ENCODE results near the gene SHB. TPM values are rescaled to one million over a fixed set of nuclear protein-coding genes. Genes with fewer than 3 reads are reported as not detected.

Gene SHB
- total RNA-seq, result 10 to 100 TPM in 2 of 4 donors, 1 to 10 TPM in 2; 4.8 to 26.2 (median 12.4) TPM
- 10 to 100 TPM in 1 of 3 donors, 1 to 10 TPM in 2; 4.0 to 30.7 (median 5.1) TPM for polyA plus RNA-seq
- long read RNA-seq, donor 1, transcript SHB-201 (6 exons, 2,783 nt), result major isoform, 17 of 22 reads
- long read RNA-seq, donor 1, partial matches to known transcripts, result 1 of 22 reads
- long read RNA-seq, donor 1, other reads (novel, unspliced or antisense), result 4 of 22 reads
- long read RNA-seq, donor 2, transcript SHB-201 (6 exons, 2,783 nt), result major isoform, 8 of 12 reads
- long read RNA-seq, donor 2, partial matches to known transcripts, result 2 of 12 reads
- long read RNA-seq, donor 2, other reads (novel, unspliced or antisense), result 2 of 12 reads

DNA sequence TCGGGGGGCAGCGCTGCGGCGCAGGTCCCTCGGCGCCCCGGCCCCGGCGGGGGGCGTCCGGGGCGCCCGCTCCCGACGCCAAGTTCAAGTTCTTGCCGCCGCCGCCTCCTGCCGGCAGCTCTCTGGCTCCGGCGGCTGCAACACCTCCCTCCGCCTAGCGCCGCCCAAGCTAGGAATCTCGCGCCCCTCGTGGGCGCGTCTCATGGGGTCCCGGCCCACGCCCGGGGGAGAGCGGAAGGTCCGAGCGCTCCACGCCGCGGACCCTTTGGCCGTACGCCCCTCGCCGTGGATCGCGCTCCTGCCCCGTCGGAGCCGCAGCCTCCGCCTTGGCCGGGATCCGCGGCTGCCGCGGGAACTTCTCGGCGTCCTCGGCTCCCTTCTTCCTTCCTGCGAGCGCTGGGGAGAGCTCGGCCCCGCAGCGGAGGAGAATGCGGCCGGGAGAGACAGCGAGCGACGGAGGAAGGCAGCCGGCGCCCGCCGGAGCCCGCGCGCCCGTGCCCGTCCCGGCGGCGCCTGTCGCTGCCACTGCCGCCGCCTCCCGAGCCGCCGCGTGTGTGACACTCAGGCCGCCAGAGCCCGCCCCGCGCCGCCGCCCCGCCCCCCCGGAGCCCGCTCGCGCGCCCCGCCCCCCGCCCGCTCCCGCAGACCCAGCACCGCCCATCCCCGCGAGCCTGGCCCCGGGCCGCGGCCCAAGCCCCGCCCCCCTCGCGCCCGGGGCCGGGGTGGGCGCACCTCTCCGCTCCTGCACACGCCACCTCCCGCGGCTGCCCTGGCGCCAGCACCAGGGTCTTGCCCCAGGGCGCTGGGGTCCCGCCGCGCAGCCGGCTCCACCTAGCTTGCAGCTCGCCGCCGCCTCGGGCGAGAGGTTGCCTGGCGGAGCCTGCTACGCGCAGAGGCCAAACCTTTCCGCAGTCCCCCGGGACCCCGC, at the start of gene SHB:
Gene SHB (minus strand): TSS at position 527 of the 928 bp plus-strand sequence. CDS start 582 bp downstream, outside the sequence.
- Histone ChIP-seq H3K27me3 (ENCODE audit: insufficient read depth in 3 of 3, low read length in 2 of 3) (no peaks in the 10 kb centered on the region), H3K4me3 (peak within 1 kb of the TSS; percentile 98), H3K27ac (peak within 1 kb of the TSS; percentile 97), H3K36me3 (ENCODE audit: insufficient read depth in 1 of 2, low read depth in 1 of 2) (no peaks in the 10 kb centered on the region), H3K9me3 (no peaks in the 10 kb centered on the region), H3K4me1 (peaks cover 34% of the 10 kb centered on the region)
- peak; percentile 86 to 89 for DNase-seq
- intact Hi-C loops (cut with DNase I), result loop anchor here (5.0 kb wide), 2 partner anchors 52 to 152 kb away; no protein-coding TSS in a partner anchor
- WGBS, 3 donors, result 0 to 1% (median 0%) methylated on average over 68 to 134 of the region's 134 CpGs
- peak; percentile 40 for TF ChIP-seq CTCF (IDR thresholded peaks at IDR 0.05)
- ATAC-seq, result peak; percentile 73 to 81 (median 78)

- Histone ChIP-seq H3K4me1 (no peaks in the 10 kb centered on the region), H3K9me3 (no peaks in the 10 kb centered on the region), H3K27ac (no peak overlapping the region), H3K4me3 (no peak overlapping the region), H3K27me3 (ENCODE audit: insufficient read depth in 3 of 3, low read length in 2 of 3) (peaks cover 0 to 1% (median 0%) of the 10 kb centered on the region in 3 donors), H3K36me3 (ENCODE audit: insufficient read depth in 1 of 2, low read depth in 1 of 2) (no peaks in the 10 kb centered on the region)
- intact Hi-C loops (cut with DNase I), result no loop called here
- 62 to 65% (median 62%) methylated on average over 5 of the region's 5 CpGs for WGBS, 3 donors
- no peak for TF ChIP-seq CTCF (IDR thresholded peaks at IDR 0.05)
- ATAC-seq (no peak), DNase-seq (no peak)
Measured at GRCh38 chr9:38117651-38118050, 48.6 kb upstream of the SHB start.

DNA sequence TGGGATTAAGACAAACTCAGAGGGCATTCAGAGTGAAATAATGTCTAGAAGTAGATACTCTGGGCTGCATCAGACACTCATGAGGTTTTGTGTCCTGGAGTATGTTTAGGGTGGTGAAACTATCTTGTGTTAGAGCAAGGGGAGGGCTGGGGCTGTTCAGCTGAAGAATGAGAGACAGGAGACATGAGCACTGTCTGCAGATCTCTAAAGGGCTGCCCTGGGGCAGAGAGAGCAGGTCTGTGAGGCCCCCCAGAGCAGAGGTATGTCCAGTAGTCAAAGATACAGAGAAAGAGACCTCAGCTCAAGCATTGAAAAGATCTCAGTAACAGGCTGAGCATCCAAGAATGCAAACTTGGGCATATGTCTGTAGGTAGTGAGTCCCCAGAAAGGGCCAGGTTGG, 45.9 kb upstream of the SHB start:
- no peak for TF ChIP-seq CTCF (IDR thresholded peaks at IDR 0.05)
- no peaks in the 10 kb centered on the region for H3K36me3 ChIP-seq (ENCODE audit: insufficient read depth in 1 of 2, low read depth in 1 of 2)
- no peak overlapping the region for H3K27ac ChIP-seq
- DNase-seq (no peak), ATAC-seq (no peak)
- H3K4me1 ChIP-seq, result no peaks in the 10 kb centered on the region
- peaks cover 0 to 1% (median 0%) of the 10 kb centered on the region in 3 donors for H3K27me3 ChIP-seq (ENCODE audit: insufficient read depth in 3 of 3, low read length in 2 of 3)
- H3K9me3 ChIP-seq, result no peaks in the 10 kb centered on the region
- intact Hi-C loops (cut with DNase I), result no loop called here
- no peak overlapping the region for H3K4me3 ChIP-seq

DNA sequence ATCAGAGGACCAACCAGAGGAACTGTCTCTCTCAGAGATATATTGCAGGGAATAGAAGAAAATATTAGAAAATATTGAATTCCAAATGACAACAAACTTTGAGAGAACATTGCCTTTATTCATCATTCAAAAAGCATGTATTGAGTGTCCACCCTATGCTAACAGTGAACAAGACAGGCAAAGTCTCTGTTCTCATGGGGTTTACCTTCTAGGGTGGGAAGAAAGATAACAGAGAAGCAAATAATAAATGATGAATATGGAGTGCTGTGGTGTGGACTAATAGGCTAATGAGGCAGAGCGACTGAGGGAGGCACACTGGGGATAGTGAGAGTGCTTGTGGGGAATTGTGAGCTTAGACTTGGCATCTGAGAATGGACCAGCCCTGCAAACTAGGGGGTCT, 43.4 kb upstream of the SHB start:
- Histone ChIP-seq H3K27ac (no peak overlapping the region), H3K4me3 (no peak overlapping the region), H3K27me3 (ENCODE audit: insufficient read depth in 3 of 3, low read length in 2 of 3) (peaks cover 0 to under 1% (median 0%) of the 10 kb centered on the region in 3 donors), H3K9me3 (no peaks in the 10 kb centered on the region), H3K36me3 (ENCODE audit: insufficient read depth in 1 of 2, low read depth in 1 of 2) (no peaks in the 10 kb centered on the region), H3K4me1 (no peaks in the 10 kb centered on the region)
- ATAC-seq, result no peak
- DNase-seq, result no peak
- no peak for TF ChIP-seq CTCF (IDR thresholded peaks at IDR 0.05)
- intact Hi-C loops (cut with DNase I), result no loop called here
- 89 to 93% (median 89%) methylated on average over 1 of the region's 1 CpG for WGBS, 3 donors

Data from psoas muscle (tissue), 8 donors.